Lower leg skin (tissue), 3 donors: Measurements from ENCODE around the gene GEN1.

ENCODE experiments used
- POLR2A ChIP-seq, 2 donors: fragments of 450-650 bp; IDR thresholded peaks; one replicate each; pipeline ENCODE4 v1.6.1; 2016 to 2017; ENCODE audit warnings: antibody characterized with exemption in 2 of 2, mild to moderate bottlenecking in 1 of 2, moderate library complexity in 1 of 2
- TF ChIP-seq, protein P1 (sequence below), 3 donors: fragments of 450-650 bp; IDR thresholded peaks; one replicate each; pipeline ENCODE4 v1.5.1; 2016; ENCODE audit warnings: antibody characterized with exemption in 3 of 3, mild to moderate bottlenecking in 3 of 3, moderate library complexity in 2 of 3

DNA sequence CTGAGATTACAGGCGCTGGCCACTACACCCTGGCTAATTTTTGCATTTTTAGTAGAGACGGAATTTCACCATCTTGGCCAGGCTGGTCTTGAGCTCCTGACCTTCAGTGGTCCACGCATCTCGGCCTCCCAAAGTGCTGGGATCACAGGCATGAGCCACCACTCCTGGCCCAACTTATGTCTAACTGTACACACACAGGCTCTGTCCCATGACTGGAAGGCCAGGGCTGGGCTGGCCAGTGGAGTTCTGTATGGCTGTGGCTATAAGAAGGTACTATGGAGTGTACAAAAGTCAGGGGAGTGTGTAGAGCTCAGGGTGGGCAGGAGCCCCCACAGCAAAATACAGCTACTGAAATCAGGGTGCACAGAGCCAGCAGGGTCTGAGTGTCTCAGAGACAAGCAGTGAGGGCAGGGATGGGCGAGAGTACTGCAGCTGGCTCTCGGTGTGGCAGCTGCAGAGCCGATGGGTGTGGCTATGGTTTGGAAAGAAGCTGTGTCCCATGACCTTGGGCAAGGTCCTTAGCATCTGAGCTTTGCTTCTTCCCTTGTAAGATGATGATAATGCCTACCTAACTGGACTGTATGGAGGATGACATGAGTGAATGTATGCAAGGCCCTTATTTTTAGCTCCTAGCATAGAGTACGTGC, 51.9 kb downstream of the GEN1 start:
- no peak for TF ChIP-seq POLR2A (IDR thresholded peaks at IDR 0.05)
- TF ChIP-seq, protein P1, sequence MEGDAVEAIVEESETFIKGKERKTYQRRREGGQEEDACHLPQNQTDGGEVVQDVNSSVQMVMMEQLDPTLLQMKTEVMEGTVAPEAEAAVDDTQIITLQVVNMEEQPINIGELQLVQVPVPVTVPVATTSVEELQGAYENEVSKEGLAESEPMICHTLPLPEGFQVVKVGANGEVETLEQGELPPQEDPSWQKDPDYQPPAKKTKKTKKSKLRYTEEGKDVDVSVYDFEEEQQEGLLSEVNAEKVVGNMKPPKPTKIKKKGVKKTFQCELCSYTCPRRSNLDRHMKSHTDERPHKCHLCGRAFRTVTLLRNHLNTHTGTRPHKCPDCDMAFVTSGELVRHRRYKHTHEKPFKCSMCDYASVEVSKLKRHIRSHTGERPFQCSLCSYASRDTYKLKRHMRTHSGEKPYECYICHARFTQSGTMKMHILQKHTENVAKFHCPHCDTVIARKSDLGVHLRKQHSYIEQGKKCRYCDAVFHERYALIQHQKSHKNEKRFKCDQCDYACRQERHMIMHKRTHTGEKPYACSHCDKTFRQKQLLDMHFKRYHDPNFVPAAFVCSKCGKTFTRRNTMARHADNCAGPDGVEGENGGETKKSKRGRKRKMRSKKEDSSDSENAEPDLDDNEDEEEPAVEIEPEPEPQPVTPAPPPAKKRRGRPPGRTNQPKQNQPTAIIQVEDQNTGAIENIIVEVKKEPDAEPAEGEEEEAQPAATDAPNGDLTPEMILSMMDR (IDR thresholded peaks at IDR 0.05) = no peak
